Nephron (organoid): ENCODE data around the gene CABP2.
"Not testable (repeated sequence)": the region's sequence is repeated elsewhere in the genome, so short reads cannot be mapped to it uniquely, and the experiment has no call there.

ENCODE experiments used
- H3K27ac Mint-ChIP-seq, 3 experiments: 2 replicates each; pipeline ENCODE4 v1.8.0; 2020; ENCODE audit warnings: mixed read lengths in 3 of 3, mild to moderate bottlenecking in 2 of 3, moderate library complexity in 1 of 3
- H3K27me3 Mint-ChIP-seq: 2 replicates; pipeline ENCODE4 v1.8.0; 2021; ENCODE audit warnings: low read depth, mild to moderate bottlenecking, moderate library complexity, mixed read lengths
- H3K36me3 Mint-ChIP-seq: 2 replicates; pipeline ENCODE4 v1.8.0; 2020; ENCODE audit warnings: low read depth, mixed read lengths
- H3K4me1 Mint-ChIP-seq: 2 replicates; pipeline ENCODE4 v1.8.0; 2020; ENCODE audit warnings: mixed read lengths
- H3K4me3 Mint-ChIP-seq, 3 experiments: 2 replicates each; pipeline ENCODE4 v1.8.0; 2020; ENCODE audit warnings: mild to moderate bottlenecking in 3 of 3, mixed read lengths in 3 of 3, moderate library complexity in 2 of 3
- H3K9me3 Mint-ChIP-seq: 2 replicates; pipeline ENCODE4 v1.8.0; 2020; ENCODE audit warnings: mixed read lengths
- CTCF ChIP-seq, 3 experiments: fragments of 200-600 bp; sonication (generic); IDR thresholded peaks; one replicate each; pipeline ENCODE4 v1.5.0; 2021; ENCODE audit warnings: antibody characterized with exemption in 3 of 3; ENCODE audit not compliant: unreplicated experiment in 3 of 3

Gene CABP2

GRCh38 chr11:67522844-67523555 is at the start of gene CABP2:
TSS of gene CABP2 (minus strand) at chr11:67523446. CDS start at chr11:67523326, 120 bp downstream.
- Mint-ChIP-seq H3K4me1 (no peaks in the 10 kb centered on the region), H3K4me3 (no peak within 1 kb of the TSS)
- TF ChIP-seq CTCF (IDR thresholded peaks at IDR 0.05; ENCODE audit: unreplicated experiment in 3 of 3), result no peak

GRCh38 chr11:67572747-67573419 is 49.6 kb upstream of the CABP2 start:
- Mint-ChIP-seq H3K9me3 (no peaks in the 10 kb centered on the region), H3K27ac (peak overlapping the region; percentile 5 to 59 (median 19)), H3K36me3 (no peaks in the 10 kb centered on the region), H3K4me3 (no peak overlapping the region), H3K27me3 (peaks cover 9% of the 10 kb centered on the region), H3K4me1 (no peaks in the 10 kb centered on the region)
- TF ChIP-seq CTCF (IDR thresholded peaks at IDR 0.05; ENCODE audit: unreplicated experiment in 3 of 3), result peak; percentile 72 to 82 (median 76)

More at GRCh38 chr11:67522844-67523555, at the start of gene CABP2:
- Mint-ChIP-seq H3K27ac (no peak within 1 kb of the TSS), H3K36me3 (no peaks in the 10 kb centered on the region), H3K9me3 (no peaks in the 10 kb centered on the region), H3K27me3 (peaks cover 14% of the 10 kb centered on the region)

- Mint-ChIP-seq H3K4me3 (no peak overlapping the region), H3K9me3 (no peaks in the 10 kb centered on the region), H3K36me3 (no peaks in the 10 kb centered on the region), H3K4me1 (no peaks in the 10 kb centered on the region), H3K27me3 (peaks cover 8% of the 10 kb centered on the region), H3K27ac (no peak overlapping the region)
- TF ChIP-seq CTCF (IDR thresholded peaks at IDR 0.05; ENCODE audit: unreplicated experiment in 3 of 3), result no peak
Observed at GRCh38 chr11:67572305-67572704, 49.1 kb upstream of the CABP2 start.

- H3K4me1 Mint-ChIP-seq, result no peaks in the 10 kb centered on the region
- peak overlapping the region in 1 of 3 experiments; percentile 32 for H3K27ac Mint-ChIP-seq
- no peaks in the 10 kb centered on the region for H3K9me3 Mint-ChIP-seq
- no peak overlapping the region for H3K4me3 Mint-ChIP-seq
- H3K27me3 Mint-ChIP-seq, result no peaks in the 10 kb centered on the region
- no peaks in the 10 kb centered on the region for H3K36me3 Mint-ChIP-seq
- no peak for TF ChIP-seq CTCF (IDR thresholded peaks at IDR 0.05; ENCODE audit: unreplicated experiment in 3 of 3)
Observed at GRCh38 chr11:67571443-67571842, 48.2 kb upstream of the CABP2 start.

GRCh38 chr11:67564230-67564629 is 41.0 kb upstream of the CABP2 start:
- no peak for TF ChIP-seq CTCF (IDR thresholded peaks at IDR 0.05; ENCODE audit: unreplicated experiment in 3 of 3)
- no peak overlapping the region for H3K4me3 Mint-ChIP-seq
- H3K36me3 Mint-ChIP-seq, result no peaks in the 10 kb centered on the region
- H3K4me1 Mint-ChIP-seq, result peaks cover 29% of the 10 kb centered on the region
- H3K27ac Mint-ChIP-seq, result peak overlapping the region; percentile 75 to 98 (median 88)
- no peaks in the 10 kb centered on the region for H3K9me3 Mint-ChIP-seq
- H3K27me3 Mint-ChIP-seq, result no peaks in the 10 kb centered on the region

GRCh38 chr11:67563705-67564114 is 40.5 kb upstream of the CABP2 start:
- not testable (repeated sequence) for H3K9me3 Mint-ChIP-seq, H3K36me3 Mint-ChIP-seq, H3K4me3 Mint-ChIP-seq, H3K27me3 Mint-ChIP-seq
- peak overlapping the region; percentile 75 to 98 (median 88) for H3K27ac Mint-ChIP-seq
- H3K4me1 Mint-ChIP-seq, result peaks cover 34% of the 10 kb centered on the region
